HepG2 (cell line): ENCODE data around the gene IHH. TPM values are rescaled to one million over a fixed set of nuclear protein-coding genes. Genes with fewer than 3 reads are reported as not detected.
A peak's percentile ranks its signal among the peaks of the same experiment; 100 is the strongest.

Experiments
- ATF5 ChIP-seq: sonication (generic); formaldehyde crosslinking; IDR thresholded peaks from 2 replicates; pipeline ENCODE4 v1.4.0; 2020; ENCODE audit warnings: mild to moderate bottlenecking, low read depth, missing genetic modification reagents
- ATM ChIP-seq: fragments of 450-650 bp; IDR thresholded peaks from 2 replicates; pipeline ENCODE4 v1.7.1; 2017; ENCODE audit warnings: mild to moderate bottlenecking, borderline replicate concordance
- FOXK2 ChIP-seq: fragments of 450-650 bp; IDR thresholded peaks from 2 replicates; pipeline ENCODE4 v1.6.1; 2016
- FOXO1 ChIP-seq: sonication (generic); formaldehyde crosslinking; IDR thresholded peaks from 2 replicates; pipeline ENCODE4 v1.4.0; 2020; ENCODE audit warnings: missing genetic modification reagents
- JDP2 ChIP-seq: sonication (generic); formaldehyde crosslinking; IDR thresholded peaks from 2 replicates; pipeline ENCODE4 v1.8.1; 2022; ENCODE audit warnings: missing genetic modification reagents, borderline replicate concordance
- KAT7 ChIP-seq: IDR thresholded peaks from 2 replicates; pipeline ENCODE4 v1.6.1; 2018; ENCODE audit warnings: borderline replicate concordance, missing compliant biosample characterization
- KMT2B ChIP-seq: IDR thresholded peaks from 2 replicates; pipeline ENCODE4 v1.6.1; 2016; ENCODE audit warnings: missing genetic modification reagents, missing compliant biosample characterization
- NFIC ChIP-seq: IDR thresholded peaks from 2 replicates; pipeline ENCODE4 v1.6.1; 2012; ENCODE audit warnings: mild to moderate bottlenecking, low read length, inconsistent platforms
- RBM39 ChIP-seq: fragments of 200-400 bp; formaldehyde crosslinking; IDR thresholded peaks from one replicate; pipeline ENCODE4 v1.6.1; 2018; ENCODE audit warnings: antibody characterized with exemption, mild to moderate bottlenecking, low read depth, low read length; ENCODE audit not compliant: poor library complexity, severe bottlenecking
- RFXAP ChIP-seq: sonication (generic); formaldehyde crosslinking; IDR thresholded peaks from 2 replicates; pipeline ENCODE4 v1.4.0; 2020; ENCODE audit warnings: missing genetic modification reagents, borderline replicate concordance
- SP2 ChIP-seq: sonication (generic); formaldehyde crosslinking; IDR thresholded peaks from 2 replicates; pipeline ENCODE4 v1.5.1; 2020; ENCODE audit warnings: mild to moderate bottlenecking, missing genetic modification reagents
- TBX3 ChIP-seq: fragments of 450-650 bp; IDR thresholded peaks from 2 replicates; pipeline ENCODE4 v1.6.1; 2017; ENCODE audit warnings: antibody characterized with exemption, mild to moderate bottlenecking, inconsistent platforms, borderline replicate concordance
- XRCC5 ChIP-seq: fragments of 200-400 bp; formaldehyde crosslinking; optimal IDR thresholded peaks from 2 replicates; pipeline ENCODE3; 2017; ENCODE audit warnings: mild to moderate bottlenecking, low read length
- YEATS4 ChIP-seq: sonication (generic); formaldehyde crosslinking; IDR thresholded peaks from 2 replicates; pipeline ENCODE4 v1.4.0; 2020; ENCODE audit warnings: missing genetic modification reagents, borderline replicate concordance
- ZBED4 ChIP-seq: sonication (generic); formaldehyde crosslinking; IDR thresholded peaks from 2 replicates; pipeline ENCODE4 v1.4.0; 2020; ENCODE audit warnings: missing genetic modification reagents, borderline replicate concordance
- ZFP36L2 ChIP-seq: sonication (generic); formaldehyde crosslinking; IDR thresholded peaks from 2 replicates; pipeline ENCODE4 v1.4.0; 2020; ENCODE audit warnings: missing genetic modification reagents
- ZNF17 ChIP-seq: sonication (generic); formaldehyde crosslinking; IDR thresholded peaks from 2 replicates; pipeline ENCODE4 v1.5.0; 2020; ENCODE audit warnings: mild to moderate bottlenecking, missing genetic modification reagents
- ZNF260 ChIP-seq: sonication (generic); formaldehyde crosslinking; IDR thresholded peaks from 2 replicates; pipeline ENCODE4 v1.4.0; 2020; ENCODE audit warnings: missing genetic modification reagents, low read depth, mild to moderate bottlenecking, borderline replicate concordance
- ZNF331 ChIP-seq: sonication (generic); formaldehyde crosslinking; IDR thresholded peaks from 2 replicates; pipeline ENCODE4 v1.4.0; 2020; ENCODE audit warnings: missing genetic modification reagents
- ZNF75D ChIP-seq: sonication (generic); formaldehyde crosslinking; IDR thresholded peaks from 2 replicates; pipeline ENCODE4 v1.8.1; 2023; ENCODE audit warnings: missing genetic modification reagents, mild to moderate bottlenecking, borderline replicate concordance
- polyA plus RNA-seq, 8 experiments: library from polyadenylated mRNA; depleted of rRNA in 3 of 8; stranded (reverse) in 7 of 8; unstranded in 1 of 8; fragments of >200 nt; fragmentation: Illumina TruSeq in 4 of 8; extraction: Trizol in 4 of 8; gene quantifications; 2 replicates each; pipeline versions ENCODE4 v1.2.1 to v1.2.3, GENCODE V29; 2011 to 2016; ENCODE audit warnings: low read depth in 4 of 8, missing spikeins in 1 of 8, mixed read lengths in 1 of 8; ENCODE audit not compliant: insufficient read depth in 1 of 8
- total RNA-seq, 5 experiments: library from RNA; depleted of rRNA; stranded (reverse); fragments of >200 nt; fragmentation: Illumina TruSeq; extraction: Trizol; gene quantifications; 2 replicates each; pipeline ENCODE4 v1.2.3, GENCODE V29; 2016; ENCODE audit warnings: low read depth in 1 of 5
- TF ChIP-seq, protein P1 (sequence below): sonication (generic); formaldehyde crosslinking; IDR thresholded peaks from 2 replicates; pipeline ENCODE4 v1.4.0; 2020; ENCODE audit warnings: missing genetic modification reagents
- TF ChIP-seq, protein P2 (sequence below): sonication (generic); formaldehyde crosslinking; IDR thresholded peaks from 2 replicates; pipeline ENCODE4 v1.5.1; 2020; ENCODE audit warnings: missing genetic modification reagents, mild to moderate bottlenecking, borderline replicate concordance

The IHH gene
- total and polyA plus RNA-seq, 2 of the 13 experiments (the other 11 are each of a cell fraction or from before 2014, with no cell fraction given), result 0.42 TPM; not detected in 1

DNA sequence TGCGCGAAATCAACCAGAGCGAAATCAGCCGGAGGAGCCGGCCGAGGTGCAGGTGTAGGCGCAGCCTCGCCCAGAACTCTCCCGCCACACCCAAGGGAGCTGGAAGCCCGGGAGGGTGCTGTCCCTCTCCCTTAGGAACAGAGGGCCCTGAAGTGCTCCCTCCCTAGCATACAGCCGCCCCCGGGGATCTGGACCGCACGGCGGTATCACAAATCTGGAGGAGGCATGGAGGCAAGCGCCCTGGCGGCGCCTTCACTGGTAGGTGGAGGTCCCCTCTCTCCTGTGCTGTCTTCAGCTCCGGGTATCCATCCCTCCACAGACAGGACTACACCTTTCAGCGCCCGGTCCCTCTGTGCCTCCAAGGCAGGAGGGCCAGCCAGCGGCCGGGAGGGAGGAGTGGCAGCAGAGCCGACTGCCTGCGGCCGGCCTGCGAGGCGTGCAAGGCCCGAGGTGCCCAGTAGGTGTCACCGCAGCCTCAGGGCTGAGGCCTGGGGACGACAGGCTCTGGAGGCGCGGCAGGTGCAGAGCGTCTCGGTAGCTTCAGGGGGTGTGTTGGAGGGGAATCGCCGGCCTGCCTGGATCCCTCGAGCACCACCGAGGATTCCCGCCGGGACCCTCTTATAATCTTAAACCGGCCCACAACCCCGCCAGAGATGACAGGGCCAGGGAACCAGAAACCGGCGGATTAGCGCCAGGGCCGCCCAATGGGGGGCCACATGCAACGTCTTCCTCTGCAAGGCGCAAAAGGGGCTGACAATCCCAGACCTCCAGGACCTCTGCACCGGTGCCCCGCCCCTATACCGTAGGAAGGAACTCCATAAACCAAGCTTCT, 2.8 kb downstream of the IHH start (continued):
- TF ChIP-seq ZBED4 (CRISPR knock-in tag) (peak; percentile 77; the same call in 1 of the 2 replicates), FOXO1 (peak; percentile 77), NFIC (no peak), ZNF17 (no peak), ZNF75D (CRISPR knock-in tag) (no peak), FOXK2 (no peak), ATM (no peak), JDP2 (no peak), YEATS4 (CRISPR knock-in tag) (no peak), SP2 (CRISPR knock-in tag) (no peak), ATF5 (no peak), KMT2B (no peak), RBM39 (peak; percentile 32), XRCC5 (peak; percentile 86), RFXAP (no peak), ZNF331 (peak; percentile 83; the same call in 1 of the 2 replicates), KAT7 (CRISPR knock-in tag) (no peak), ZNF260 (CRISPR knock-in tag) (no peak), ZFP36L2 (CRISPR knock-in tag) (peak; percentile 53; the same call in 1 of the 2 replicates), TBX3 (no peak)
- TF ChIP-seq, protein P1, sequence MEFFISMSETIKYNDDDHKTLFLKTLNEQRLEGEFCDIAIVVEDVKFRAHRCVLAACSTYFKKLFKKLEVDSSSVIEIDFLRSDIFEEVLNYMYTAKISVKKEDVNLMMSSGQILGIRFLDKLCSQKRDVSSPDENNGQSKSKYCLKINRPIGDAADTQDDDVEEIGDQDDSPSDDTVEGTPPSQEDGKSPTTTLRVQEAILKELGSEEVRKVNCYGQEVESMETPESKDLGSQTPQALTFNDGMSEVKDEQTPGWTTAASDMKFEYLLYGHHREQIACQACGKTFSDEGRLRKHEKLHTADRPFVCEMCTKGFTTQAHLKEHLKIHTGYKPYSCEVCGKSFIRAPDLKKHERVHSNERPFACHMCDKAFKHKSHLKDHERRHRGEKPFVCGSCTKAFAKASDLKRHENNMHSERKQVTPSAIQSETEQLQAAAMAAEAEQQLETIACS (CRISPR knock-in tag), result no peak
- TF ChIP-seq, protein P2, sequence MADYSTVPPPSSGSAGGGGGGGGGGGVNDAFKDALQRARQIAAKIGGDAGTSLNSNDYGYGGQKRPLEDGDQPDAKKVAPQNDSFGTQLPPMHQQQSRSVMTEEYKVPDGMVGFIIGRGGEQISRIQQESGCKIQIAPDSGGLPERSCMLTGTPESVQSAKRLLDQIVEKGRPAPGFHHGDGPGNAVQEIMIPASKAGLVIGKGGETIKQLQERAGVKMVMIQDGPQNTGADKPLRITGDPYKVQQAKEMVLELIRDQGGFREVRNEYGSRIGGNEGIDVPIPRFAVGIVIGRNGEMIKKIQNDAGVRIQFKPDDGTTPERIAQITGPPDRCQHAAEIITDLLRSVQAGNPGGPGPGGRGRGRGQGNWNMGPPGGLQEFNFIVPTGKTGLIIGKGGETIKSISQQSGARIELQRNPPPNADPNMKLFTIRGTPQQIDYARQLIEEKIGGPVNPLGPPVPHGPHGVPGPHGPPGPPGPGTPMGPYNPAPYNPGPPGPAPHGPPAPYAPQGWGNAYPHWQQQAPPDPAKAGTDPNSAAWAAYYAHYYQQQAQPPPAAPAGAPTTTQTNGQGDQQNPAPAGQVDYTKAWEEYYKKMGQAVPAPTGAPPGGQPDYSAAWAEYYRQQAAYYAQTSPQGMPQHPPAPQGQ, result no peak
